GM19239 (cell line): ENCODE results near the gene MAGED4B.
"Not testable (repeated sequence)": the region's sequence is repeated elsewhere in the genome, so short reads cannot be mapped to it uniquely, and the experiment has no call there.

ENCODE experiments used
- DNase-seq: peaks from one replicate; pipeline ENCODE4 v3.0.0; 2011; ENCODE audit warnings: low spot score; ENCODE audit not compliant: insufficient read length
- FAIRE-seq: peaks from 2 replicates; lab custom pipeline; 2011; peaks lifted over from hg19 to GRCh38; lab: Jason Lieb, UNC

The MAGED4B gene, protein sequence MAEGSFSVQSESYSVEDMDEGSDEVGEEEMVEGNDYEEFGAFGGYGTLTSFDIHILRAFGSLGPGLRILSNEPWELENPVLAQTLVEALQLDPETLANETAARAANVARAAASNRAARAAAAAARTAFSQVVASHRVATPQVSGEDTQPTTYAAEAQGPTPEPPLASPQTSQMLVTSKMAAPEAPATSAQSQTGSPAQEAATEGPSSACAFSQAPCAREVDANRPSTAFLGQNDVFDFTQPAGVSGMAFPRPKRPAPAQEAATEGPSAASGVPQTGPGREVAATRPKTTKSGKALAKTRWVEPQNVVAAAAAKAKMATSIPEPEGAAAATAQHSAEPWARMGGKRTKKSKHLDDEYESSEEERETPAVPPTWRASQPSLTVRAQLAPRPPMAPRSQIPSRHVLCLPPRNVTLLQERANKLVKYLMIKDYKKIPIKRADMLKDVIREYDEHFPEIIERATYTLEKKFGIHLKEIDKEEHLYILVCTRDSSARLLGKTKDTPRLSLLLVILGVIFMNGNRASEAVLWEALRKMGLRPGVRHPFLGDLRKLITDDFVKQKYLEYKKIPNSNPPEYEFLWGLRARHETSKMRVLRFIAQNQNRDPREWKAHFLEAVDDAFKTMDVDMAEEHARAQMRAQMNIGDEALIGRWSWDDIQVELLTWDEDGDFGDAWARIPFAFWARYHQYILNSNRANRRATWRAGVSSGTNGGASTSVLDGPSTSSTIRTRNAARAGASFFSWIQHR

DNA sequence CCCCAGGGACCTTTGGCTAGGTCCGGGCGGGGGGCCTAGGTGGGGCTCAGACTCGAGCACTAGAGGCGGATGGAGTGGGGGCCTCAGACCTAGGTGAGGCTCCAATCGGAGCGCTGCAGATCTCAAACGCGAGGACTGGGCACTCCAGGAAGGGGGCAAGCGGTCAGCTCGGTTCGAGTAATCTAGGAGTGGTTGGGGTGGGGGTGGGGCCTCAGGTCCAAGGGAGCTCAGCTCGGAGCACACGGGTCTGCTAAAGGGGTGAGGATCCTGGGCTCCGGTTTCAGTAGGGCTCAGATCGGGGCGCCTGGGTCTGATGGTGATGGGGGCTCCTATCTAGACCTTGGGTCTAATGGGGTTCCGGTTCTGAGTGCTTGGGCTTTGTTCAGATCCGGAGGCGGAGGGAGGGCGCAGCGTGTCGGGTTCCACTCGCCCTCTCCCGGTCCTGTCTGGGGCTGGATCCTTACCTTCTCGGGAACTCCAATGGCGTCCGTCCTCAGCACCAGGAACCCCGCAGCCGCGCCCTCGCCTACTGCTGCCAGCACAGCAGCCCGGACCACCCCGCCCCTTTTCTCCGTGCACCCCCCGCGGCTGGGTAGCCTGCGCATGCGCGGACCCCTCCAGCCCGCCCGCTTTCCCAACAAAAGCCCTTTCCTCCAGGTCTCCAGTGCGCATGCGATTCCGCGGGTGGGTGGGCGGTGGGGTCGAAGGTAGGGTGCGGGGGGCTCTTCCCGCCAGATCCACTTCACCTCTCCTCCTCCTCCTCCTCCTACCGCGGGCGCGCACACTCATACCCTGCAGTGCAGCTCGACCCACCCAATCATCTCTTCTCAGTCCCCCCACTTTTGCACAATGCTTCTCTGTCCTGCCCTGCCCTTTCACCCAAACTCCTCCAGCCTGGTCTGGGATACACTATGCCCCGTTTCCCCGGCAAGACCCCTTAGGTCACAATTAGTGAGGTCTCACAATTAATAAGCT lies at the start of gene MAGED4B:
TSS of gene MAGED4B (minus strand) at position 518 of the 975 bp plus-strand sequence. CDS start 1,011 bp downstream, outside the sequence.
- not testable (repeated sequence) for FAIRE-seq

DNA sequence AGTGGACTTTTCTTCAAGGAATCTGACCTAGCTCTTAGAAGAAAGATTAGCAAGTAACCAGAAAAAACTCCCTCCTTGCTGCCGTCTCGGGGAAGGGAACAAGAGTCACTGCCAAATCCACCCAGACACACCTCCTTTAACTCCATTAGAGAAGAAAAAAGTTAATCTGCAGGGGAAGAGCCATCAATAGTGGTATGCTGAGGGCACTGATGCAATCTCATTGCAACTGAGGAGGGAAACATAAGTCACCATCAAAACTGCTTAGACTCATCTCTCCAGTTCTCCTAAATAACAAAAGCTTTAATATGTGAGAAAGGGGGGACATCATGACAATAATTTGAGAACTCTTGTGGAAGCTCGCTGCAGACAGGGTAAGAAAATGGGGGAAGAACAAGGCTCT lies 49.3 kb upstream of the MAGED4B start:
- FAIRE-seq (no peak), DNase-seq (no peak)

More for the DNA sequence above, at the start of gene MAGED4B:
- not testable (repeated sequence) for DNase-seq

DNA sequence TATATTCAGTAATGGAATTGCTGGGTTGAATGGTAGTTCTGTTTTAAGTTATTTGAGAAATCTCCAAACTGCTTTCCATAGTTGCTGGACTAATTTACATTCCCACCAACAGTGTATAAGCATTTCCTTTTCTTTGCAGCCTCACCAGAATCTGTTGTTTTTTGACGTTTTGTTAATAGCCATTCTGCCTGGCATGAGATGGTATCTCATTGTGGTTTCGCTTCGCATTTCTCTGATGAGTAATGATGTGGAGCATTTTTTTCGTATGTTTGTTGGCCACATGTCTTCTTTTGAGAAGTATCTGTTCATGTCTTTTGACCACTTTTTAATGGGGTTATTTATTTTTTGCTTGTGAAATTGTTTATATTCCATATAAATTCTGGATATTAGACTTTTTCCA lies 13.6 kb upstream of the MAGED4B start:
- DNase-seq (no peak), FAIRE-seq (no peak)

DNA sequence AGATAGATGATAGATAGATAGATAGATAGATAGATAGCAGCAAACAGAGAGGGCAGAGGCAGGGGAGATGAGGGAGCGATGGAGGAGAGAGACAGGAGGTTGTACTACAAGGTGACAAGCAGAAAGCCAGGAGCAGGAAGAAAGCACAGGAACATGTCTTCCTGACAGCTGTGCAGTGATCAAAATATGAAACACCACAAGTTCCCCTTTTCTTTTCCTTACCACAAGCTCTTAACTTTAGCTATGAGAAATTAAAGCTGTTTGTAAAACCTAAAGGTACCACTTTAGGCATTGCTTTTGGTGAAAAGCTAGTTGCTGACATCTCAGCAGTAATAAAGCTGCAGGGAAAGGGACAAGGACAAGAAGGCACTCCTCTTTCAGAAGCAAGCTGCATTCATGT lies 9.1 kb upstream of the MAGED4B start:
- FAIRE-seq (no peak), DNase-seq (no peak)

DNA sequence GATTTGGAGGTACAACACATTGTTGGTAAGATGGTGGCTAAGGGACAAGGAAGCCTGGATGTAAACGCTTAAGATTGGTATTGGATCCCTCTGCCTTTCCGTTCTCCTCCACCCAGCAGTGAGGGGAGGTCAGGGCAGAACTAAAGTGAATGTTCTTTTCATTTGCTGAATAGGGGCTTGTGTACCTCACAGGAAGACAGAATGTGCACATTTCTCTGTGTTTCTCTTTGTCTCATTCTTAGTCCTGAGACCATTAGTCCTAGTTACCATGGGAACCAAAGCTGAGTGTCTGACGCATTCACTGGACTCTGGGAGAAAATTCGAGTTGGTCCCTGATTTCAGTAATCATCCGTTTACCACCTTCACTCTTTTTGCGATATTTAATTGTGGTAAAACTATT lies 26.7 kb downstream of the MAGED4B start:
- not testable (repeated sequence) for FAIRE-seq, DNase-seq

DNA sequence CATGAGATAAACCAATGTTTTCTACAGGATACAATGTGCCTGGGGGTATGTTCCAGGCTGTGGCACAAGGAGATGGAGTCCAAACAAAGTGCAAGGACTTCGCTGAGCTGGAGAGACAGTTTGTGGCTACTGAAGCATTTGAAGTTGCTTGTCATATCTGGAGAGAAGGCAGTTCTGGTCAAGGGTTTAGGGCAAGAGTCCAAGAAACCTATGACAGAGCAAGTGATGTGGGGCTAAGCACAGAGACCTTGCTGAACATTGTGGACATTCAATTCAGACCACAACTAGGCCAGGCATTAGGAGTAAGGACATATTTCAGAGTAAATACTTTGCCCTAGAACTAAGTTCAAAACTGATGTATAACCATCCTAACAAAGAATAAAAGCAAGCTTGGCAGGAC lies 34.8 kb downstream of the MAGED4B start:
- FAIRE-seq (no peak), DNase-seq (no peak)

DNA sequence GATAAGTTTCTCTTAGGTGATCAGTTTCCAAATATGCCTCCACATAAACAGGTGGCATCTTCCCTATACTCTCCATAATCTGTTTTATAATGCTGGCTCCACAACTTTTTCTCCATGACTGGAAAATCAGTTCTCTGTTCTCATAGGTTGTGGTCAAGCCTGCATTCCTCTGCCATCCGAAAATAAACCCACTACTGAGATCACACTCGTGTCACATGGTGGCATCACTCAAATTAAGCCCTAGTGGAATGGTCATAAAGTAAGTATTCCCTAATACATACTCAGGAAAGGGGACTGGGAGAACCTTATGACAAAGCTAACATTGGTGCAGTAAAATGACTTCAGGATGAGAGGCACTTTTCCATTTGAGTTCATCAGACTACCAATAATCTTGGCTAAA lies 37.6 kb downstream of the MAGED4B start:
- peak; percentile 60 for FAIRE-seq

DNA sequence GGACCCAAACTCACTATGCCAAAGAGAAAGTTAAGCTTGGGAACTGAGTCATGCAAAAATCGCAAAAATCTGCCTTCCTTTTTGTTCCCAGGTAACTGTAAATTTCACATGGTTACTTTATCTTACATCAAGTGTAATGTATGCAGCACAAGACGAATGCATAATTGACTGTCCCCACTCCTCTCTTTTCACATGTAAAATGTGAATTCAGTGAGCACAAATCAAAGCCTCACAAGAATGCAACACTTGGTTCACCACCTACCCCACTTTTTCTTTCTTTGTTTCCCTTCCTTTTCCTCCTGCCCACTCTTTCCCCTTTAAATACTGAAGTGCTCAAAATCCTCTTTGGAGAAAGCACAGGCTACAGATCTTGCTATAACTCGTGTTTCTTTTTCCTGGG lies 53.2 kb downstream of the MAGED4B start:
- no peak for DNase-seq
- no peak for FAIRE-seq

More for the DNA sequence above, 37.6 kb downstream of the MAGED4B start:
- no peak for DNase-seq
